Lower leg skin (tissue), 3 donors: Measurements from ENCODE around the gene CXCL9.

ENCODE experiments used
- CTCF ChIP-seq, 3 donors: fragments of 450-650 bp; IDR thresholded peaks; one replicate each; pipeline ENCODE4 v1.5.1; 2016; ENCODE audit warnings: antibody characterized with exemption in 3 of 3, mild to moderate bottlenecking in 3 of 3, moderate library complexity in 2 of 3
- POLR2A ChIP-seq, 2 donors: fragments of 450-650 bp; IDR thresholded peaks; one replicate each; pipeline ENCODE4 v1.6.1; 2016 to 2017; ENCODE audit warnings: antibody characterized with exemption in 2 of 2, mild to moderate bottlenecking in 1 of 2, moderate library complexity in 1 of 2

- no peak for TF ChIP-seq POLR2A (IDR thresholded peaks at IDR 0.05)
- no peak for TF ChIP-seq CTCF (IDR thresholded peaks at IDR 0.05)
These were observed 9.1 kb upstream of the CXCL9 start for GRCh38 chr4:76016393-76016792.
